ENCODE results near the gene GATAD2B.
A peak's percentile ranks its signal among the peaks of the same experiment; 100 is the strongest.
"Not testable (repeated sequence)": the region's sequence is repeated elsewhere in the genome, so short reads cannot be mapped to it uniquely, and the experiment has no call there.

GATAD2B gene

DNA sequence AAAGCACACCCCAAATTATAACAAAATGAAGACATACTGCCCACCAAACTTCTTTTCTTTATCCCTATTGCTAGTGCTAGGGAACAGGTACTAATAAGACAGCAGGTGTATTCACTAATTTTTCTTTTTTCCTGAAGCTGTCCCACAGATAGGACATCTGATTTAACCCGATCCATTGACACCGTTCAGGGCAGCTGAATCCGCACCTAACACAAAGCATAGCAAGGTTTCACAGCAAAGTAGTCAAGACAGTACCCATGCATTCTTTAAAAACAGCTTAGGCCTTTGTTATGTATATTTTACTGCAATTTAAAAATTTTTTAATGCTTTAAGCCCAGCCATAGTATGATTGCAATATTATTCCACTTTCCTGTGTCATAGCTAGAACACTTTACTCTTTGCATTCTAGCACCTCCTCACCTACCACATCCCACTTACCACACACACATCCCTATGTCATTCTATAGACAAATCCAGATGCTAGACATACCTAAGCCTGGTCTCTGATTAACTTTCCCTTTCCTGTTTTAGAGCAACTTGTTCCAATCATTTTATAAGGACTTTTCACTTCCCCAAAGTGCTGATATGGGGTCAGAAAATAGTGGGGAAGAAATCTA lies 40.4 kb downstream of the GATAD2B start:
- no peak for DNase-seq

DNA sequence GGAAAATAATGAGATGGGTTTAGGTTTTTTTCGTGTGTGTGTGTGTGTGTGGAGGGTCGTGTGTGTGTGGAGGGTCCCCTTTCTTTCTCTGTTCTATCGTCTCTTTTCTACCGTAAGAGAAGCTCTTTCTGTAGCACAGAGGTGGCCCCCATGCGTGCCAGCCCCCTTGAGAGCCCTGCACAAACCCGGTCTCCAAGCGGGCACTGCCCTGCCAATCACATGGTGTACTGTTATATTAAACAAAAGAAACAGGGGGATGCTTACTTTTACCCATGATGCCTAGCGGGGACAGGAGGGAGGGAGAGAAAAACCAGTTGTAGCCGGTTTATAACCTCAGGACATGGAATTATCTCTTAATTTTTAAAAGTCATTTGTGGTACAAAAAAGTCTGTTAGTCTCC lies 41.0 kb downstream of the GATAD2B start:
- DNase-seq: peak; percentile 78

DNA sequence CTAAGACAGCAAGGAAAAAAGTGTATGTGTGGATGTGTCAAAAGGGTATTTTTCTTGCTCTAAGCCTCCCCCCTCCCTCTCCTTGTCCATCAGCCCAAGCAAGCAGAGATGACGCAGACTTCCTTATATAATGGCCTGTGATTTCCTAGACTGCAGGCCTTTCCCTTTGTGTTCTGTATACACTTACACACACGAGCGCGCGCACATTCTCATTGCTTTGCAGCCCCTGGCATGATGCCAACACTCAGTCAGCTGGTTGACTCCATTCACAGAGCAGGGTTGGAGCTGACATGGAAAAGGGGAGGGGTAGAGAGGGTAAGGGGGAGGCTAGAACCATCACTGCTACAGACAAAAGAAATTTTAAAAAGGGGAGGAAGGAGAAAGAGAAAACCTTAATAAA lies 41.8 kb downstream of the GATAD2B start:
- peak; percentile 97 for DNase-seq

DNA sequence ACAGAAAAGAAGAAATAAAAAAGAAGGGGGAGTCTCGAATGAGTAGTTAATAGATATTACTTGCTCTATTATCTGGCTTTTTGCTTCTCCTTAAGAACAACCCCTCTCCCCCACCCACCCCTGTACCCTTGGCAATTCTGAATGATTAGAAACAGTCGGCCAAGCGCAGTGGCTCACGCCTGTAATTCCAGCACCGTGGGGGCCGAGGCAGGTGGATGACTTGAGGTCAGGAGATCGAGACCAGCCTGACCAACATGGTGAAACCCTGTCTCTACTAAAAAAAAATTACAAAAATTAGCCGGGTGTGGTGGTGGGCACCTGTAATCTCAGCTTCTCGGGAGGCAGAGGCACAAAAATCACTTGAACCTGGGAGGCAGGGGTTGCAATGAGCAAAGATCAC lies 42.7 kb downstream of the GATAD2B start:
- DNase-seq: no peak

DNA sequence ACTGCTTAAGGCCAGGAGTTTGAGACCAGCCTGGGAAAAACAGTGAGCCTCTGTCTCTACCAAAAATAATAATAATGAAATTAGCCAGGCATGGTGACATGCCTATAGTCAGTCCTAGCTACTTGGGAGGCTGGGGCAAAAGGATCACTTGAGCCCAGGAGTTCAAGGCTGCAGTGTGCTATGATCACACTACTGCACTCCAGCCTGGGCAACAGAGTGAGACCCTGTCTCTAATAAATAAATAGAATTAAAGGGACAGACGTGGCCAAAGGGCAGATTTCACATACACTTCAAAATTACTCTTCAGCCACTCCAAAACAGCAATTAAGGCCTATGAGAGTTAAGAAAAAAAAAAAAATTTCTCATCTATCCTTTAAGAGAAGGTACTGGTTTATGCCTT lies 45.7 kb downstream of the GATAD2B start:
- no peak for DNase-seq

DNA sequence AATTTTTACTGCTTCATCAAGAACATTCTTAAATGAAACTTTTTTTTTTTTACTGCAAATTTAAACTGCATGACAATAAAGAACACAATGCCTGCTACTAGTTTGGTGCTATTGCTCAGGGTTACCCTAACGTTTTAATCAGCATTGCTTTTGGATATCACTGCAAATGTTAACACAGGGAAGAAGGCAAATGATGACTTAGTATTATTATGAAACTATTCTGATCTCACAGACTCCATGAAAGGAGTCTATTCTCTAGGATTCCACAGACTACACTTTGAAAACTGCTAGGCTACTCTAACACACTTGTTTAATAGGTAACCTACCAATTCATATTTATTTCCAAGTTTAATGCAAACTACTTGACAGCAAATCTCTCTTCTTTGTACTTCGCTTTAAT lies 49.8 kb downstream of the GATAD2B start:
- no peak for DNase-seq

DNA sequence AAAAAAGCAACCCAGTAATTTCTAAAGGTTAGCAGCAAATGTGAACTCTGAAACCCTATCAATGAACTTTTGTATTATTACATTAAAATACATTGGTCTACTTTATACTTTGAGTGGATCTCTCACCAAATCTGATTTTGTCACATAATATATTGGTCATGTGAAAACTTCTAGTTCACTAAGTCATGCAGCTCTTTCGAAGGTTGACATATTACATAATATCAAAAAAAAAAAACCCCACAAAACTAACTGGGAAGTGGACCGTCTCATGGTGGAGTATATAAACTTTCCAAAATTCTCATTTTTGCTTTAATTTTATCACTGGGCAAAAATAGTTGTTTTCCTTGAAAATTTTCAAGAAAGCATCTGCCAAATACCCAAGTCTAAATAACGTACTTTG lies 50.4 kb downstream of the GATAD2B start:
- DNase-seq: no peak

DNA sequence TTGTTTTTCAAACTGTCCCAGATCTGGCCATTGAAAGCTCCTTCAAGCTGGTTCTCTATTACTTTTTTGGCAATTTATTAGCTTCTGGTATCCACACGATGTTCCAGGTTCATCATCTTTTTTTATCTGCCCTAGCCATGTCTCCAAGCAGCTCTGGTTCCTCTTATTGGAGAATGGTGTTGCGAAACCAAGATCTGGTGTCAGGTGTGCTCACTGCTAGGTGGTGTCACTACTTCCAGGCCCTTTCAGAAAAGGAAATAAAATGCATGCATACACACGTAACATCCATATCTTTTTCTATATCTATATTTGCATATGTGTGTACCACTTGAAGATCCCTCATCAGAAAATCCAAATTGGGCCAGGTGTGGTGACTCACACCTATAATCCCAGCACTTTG lies 53.3 kb downstream of the GATAD2B start:
- DNase-seq: no peak

DNA sequence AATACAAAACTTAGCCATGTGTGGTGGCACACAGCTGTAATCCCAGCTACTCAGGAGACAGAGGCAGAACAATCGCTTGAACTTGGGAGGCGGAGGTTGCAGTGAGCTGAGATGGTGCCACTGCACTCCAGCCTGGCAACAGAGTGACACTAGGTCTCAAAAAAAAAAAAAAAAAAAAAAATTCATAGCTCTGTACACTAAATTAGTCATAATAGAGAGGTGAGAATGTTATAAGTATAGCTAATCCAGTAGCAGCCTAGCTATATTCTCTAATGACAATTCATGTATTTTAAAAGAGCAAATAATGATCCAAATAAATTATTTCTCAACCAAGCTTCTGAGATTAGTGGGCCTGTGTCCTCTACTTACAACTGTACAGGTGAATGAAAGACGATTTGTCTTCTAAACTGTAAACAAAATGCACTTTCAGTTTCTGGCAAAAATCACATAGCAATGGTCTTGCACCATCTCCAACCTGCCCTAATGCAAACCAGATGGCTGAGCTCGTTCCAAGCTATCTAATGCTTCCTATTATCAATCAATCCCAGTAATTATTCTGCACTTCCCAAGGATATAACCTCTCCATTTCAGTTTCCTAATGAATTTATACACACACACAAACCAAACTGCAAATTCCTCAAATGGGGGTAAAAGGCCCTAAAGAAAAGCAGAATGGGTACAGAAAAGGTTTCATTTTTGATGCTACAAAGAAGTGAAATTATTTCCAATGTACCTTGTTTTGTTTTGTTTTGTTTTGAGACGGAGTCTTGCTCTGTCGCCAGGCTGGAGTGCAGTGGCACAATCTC lies 56.5 kb downstream of the GATAD2B start:
- no peak for DNase-seq

DNA sequence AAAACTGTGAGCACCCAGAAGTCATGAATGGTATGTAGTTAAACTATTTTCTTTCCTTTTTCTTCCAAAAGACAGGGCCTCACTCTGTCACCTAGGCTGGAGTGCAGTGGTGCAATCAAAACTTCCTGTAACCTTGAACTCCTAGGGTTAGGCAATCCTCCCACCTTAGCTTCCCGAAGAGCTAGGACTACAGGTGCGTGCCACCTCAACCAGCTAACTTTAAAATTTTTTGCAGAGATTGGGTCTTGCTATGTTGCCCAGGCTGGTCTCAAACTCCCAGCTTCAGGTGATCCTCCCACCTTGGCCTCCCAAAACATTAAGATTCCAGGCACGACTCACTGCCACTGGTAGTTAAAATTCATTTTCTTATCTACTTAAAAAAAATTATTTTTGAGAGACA lies 62.5 kb downstream of the GATAD2B start:
- DNase-seq: no peak

DNA sequence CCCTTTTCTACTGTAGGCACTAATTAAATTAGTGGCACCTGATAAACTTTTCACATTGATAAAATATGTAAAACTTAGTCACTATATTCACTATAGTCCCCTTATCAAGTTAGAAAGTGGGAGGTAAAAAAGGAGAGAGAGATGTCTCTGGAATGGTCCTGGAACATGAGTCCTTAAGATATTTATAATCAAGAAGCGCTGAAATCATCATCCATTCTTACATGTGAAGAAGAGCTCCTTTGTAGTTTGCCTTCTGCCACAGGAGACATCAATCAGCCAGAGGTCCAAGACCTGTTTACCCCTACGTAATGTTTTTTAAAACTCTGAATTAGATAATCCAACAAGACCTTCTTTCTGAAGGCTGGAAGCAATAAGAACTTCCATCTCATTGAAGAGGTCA lies 65.3 kb downstream of the GATAD2B start:
- no peak for DNase-seq

DNA sequence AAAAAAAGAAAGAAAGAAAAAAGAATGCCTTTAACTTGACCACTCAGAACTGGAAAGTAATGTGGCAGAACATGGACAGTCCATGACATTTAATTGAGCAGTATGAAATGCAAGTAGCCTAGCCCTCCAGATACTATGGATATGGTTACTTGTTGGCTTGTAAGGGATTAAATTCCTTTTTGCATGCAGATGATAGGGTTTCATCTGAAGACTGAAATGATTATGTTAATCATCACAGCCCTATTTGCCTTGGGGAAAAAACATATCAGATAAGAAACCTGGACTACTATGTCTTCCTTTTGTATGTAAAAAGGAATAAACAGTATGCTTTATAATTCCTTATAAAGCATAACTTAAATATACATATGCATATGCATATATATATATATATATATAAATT lies 66.0 kb downstream of the GATAD2B start:
- no peak for DNase-seq

DNA sequence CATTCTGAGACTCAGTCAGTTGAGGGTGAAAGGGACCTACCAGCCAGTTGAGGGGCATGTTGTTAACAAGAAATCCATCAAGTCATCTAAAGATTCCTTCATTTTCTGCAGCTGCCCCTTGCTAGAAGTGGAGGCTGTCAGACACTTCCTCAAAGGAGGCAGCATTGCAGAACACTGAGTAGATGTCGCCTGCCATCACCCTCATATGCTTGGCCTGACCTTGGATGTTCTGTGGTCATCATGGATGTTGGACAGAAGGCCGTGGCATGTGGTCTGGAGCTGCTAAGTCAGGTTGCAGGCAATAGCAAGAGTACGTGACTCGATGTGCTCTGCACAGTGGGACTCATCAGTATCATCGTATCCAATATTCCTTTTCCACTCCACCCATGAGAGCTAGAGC lies 70.6 kb downstream of the GATAD2B start:
- no peak for DNase-seq

DNA sequence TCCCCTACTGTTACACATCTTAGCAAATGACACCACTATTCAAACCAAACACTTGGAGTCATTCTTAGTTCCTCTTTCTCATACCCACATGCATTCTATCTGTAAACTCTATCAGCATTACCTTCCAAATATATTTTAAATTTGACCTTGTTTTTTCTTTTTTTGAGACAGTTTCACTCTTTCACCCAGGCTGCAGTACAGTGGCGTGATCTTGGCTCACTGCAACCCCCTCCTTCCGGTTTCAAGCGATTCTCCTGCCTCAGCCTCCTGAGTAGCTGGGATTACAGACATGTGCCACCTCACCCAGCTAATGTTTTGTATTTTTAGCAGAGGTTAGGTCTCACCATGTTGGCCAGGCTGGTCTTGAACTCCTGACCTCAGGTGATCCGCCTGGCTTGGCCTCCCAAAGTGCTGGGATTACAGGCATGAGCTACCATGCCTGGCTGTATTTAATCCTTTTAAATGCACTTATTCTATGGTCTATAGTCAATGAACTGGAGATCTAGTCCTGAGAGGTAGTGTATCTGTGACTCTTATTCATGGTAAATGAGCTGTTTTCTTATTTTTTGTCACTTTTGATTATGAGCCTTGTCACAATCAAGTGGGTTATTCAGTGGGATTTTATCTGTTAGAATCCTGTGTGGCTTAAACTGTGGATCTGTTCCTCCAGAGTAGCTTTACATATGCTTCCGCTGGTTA lies 73.1 kb downstream of the GATAD2B start:
- no peak for DNase-seq

DNA sequence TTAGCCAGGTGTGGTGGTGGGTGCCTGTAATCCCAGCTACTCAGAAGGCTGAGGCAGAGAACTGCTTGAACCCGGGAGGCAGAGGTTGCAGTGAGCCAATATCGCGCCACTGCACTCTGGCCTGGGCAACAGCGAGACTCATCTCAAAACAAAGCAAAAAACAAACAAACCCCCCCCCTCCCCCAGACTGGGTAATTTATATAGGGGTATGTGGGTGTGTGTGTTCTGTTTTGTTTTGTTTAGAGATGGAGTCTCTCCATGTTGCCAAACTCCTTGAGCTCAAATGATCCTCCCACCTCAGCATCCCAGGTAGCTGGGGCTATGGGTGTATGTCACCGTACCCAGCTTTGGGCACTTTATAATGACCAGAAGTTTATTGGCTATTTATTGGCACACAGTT lies 74.0 kb downstream of the GATAD2B start:
- DNase-seq: no peak

DNA sequence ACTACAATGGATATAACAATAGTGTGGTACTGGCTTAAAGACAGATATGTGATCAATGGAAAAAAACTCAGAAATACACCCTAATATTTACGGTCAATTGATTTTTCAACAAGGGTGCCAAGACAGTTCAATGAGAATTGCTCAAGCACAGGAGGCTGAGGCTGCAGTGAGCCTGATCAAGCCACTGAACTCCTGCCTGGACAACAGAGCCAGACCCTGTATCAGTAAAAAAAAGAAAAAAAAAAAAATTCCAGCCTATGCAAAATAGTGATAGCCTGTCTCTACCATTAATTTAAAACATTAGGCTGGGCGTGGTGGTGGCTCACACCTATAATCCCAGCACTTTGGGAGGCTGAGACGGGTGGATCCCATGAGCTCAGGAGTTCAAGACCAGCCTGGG lies 77.6 kb downstream of the GATAD2B start:
- DNase-seq: no peak

DNA sequence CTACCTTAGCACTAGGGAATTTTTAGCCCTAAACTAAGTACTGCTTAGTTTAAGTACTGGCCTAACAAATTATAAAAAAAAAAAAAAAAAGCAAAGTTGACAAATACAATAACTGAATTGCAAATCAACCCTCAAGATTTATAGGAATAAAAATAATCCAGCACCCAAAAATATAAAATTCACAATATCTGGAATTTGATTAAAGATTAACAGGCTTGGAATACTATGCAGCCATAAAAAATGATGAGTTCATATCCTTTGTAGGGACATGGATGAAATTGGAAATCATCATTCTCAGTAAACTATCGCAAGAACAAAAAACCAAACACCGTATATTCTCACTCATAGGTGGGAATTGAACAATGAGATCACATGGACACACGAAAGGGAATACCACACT lies 78.4 kb downstream of the GATAD2B start:
- DNase-seq: not testable (repeated sequence)

DNA sequence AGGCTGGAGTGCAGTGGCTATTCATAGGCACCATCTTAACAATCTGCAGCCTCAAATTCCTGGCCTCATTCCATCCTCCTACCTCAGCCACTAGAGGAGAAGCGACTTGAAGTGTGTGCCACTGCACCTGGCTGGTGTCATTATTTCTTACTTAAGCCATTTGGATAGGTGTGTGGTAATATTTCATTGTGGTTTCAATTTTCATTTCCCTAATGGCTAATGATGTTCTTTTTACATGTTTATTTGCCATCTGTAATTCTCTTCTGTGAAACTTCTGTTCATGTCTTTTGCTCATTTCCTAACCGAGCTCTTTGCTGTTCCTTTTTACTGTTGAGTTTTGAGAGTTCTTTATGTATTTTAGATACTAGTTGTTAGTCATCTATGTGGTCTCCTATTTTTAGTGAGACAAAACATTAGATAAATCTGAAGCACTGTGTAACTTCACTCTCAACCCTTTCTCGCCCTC lies 80.7 kb downstream of the GATAD2B start:
- no peak for DNase-seq

DNA sequence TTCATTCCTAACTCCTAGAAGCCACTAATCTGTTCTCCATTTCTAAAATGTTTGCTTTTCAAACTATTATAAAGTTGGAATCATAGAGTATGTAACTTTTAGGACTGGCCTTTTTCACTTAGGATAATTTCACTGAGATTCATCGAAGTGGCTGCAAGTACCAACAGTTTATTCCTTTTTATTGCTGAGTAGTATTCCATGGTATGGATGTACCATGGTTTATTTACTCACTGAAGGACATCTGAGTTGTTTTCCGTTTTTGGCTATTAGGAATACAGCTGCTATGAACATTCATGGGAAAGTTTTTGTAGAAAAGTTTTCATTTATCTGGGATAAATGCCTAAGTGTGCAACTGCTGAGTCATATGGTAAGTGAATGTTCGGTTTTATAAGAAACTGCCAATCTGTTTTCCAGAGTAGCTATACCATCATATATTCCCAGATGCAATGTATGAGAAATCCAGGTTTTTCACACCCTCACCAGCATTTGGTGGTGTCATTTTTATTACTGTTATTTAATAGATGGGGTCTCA lies 81.2 kb downstream of the GATAD2B start:
- no peak for DNase-seq

DNA sequence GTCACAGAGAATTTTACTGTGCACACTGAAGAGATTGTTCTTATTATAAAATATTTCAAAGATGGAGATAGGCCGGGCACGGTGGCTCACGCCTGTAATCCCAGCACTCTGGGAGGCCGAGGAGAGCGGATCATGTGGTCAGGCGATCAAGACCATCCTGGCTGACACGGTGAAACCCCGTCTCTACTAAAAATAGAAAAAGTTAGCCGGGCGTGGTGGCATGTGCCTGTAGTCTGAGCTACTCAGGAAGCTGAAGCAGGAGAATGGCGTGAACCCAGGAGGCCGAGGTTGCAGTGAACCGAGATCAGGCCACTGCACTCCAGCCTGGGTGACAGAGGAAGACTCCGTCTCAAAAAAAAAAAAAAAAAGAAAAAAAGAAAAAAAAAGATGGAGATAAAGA lies 82.0 kb downstream of the GATAD2B start:
- not testable (repeated sequence) for DNase-seq

DNA sequence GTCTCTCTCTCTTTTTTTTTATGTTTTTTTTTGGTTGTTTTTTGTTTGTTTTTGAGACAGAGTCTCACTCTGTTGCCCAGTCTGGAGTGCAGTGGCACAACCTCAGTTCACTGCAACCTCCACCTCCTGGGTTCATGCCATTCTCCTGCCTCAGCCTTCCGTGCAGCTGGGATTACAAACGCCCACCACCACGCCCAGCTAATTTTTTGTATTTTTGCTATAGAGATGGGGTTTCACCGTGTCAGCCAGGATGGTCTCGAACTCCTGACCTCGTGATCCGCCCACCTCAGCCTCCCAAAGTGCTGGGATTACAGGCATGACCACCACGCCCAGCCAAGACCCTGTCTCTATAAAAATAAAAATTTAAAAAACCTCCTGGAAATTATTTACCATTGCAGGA lies 88.8 kb downstream of the GATAD2B start:
- DNase-seq: not testable (repeated sequence)

DNA sequence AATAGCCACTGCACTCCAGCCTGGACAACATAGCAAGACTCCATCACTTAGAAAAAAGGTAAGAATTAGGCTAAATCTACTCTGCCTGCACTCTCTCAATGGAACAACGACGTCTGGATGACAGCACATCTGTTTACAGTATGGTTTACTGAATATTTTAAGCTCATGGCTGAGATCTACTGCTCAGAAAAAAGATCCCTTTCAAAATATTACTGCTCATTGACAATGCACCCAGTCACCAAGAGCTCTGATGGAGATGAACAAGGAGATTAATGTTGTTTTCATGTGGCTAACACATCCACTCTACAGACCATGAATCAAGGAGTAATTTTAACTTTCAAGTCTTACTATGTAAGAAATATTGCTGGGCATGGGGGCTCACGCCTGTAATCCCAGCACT lies 89.6 kb downstream of the GATAD2B start:
- no peak for DNase-seq

DNA sequence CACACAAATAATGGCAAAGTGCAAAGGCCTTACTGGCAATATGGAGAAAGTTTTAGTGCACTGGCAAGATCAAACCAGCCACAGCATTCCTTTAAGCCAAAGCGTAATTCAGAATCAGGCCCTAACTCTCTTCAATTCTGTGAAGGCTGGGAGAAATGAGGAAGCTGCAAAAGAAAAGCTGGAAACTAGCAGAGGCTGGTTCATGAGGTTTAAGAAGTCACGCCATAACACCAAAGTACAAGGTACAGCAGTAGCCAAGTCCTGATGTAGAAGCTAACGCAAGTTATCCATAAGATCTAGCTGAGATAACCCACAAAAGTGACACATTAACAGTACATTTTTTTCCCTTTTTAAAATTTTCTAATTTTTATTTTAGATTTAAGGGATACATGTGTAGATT lies 90.5 kb downstream of the GATAD2B start:
- DNase-seq: no peak

DNA sequence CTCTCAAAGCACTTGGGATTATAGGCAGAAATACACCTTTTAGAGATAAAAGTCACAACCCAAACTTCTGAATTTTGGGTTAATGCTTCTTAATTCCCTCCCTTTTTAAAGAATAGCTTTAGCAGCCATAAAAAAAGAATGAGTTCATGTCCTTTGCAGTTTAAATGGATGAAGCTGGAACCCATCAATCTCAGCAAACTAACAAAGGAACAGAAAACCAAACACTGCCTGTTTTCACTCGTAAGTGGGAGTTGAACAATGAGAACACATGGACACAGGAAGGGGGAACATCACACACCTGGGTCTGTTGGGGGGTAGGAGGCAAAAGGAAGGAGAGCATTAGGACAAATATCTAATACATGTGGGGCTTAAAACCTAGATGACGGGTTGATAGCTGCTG lies 91.7 kb downstream of the GATAD2B start:
- DNase-seq: no peak

Measured in NCI-H1436 treated with DMSO at 0.1 percent for 48 hours (cell line).